ENCODE results near the gene EIF2D.

EIF2D gene

GRCh38 chr1:206557636-206558473, 54.4 kb downstream of the EIF2D start:
- H2AFZ ChIP-seq (ENCODE audit: low read depth) = peak overlapping the region; percentile 72; the same call in 1 of the 2 replicates
- no peak for TF ChIP-seq CTCF (conservative IDR thresholded peaks at IDR 0.05; ENCODE audit: low read depth, low read length)
- H3K9ac ChIP-seq = peak overlapping the region; percentile 85
- peak overlapping the region; percentile 81 for H3K27ac ChIP-seq
- H3K4me2 ChIP-seq = peak overlapping the region; percentile 98
- peaks cover 3% of the 10 kb centered on the region; the same call in 1 of the 2 replicates for H3K36me3 ChIP-seq (ENCODE audit: insufficient read depth)
- H3K27me3 ChIP-seq (ENCODE audit: insufficient read depth, low read depth) = no peaks in the 10 kb centered on the region
- H4K20me1 ChIP-seq (ENCODE audit: insufficient read depth) = no peaks in the 10 kb centered on the region
- peaks cover 70% of the 10 kb centered on the region for H3K4me1 ChIP-seq (ENCODE audit: low read depth, poor library complexity, severe bottlenecking)
- peak overlapping the region; percentile 91 for H3K4me3 ChIP-seq (IDR thresholded peaks at IDR 0.05; ENCODE audit: insufficient read depth, low read depth, low read length)
- H3K79me2 ChIP-seq (ENCODE audit: insufficient read depth, low read depth) = peaks cover 58% of the 10 kb centered on the region

GRCh38 chr1:206556750-206557635, 55.3 kb downstream of the EIF2D start:
- H2AFZ ChIP-seq (ENCODE audit: low read depth) = peak overlapping the region; percentile 72
- peak overlapping the region; percentile 98 for H3K4me2 ChIP-seq
- H3K36me3 ChIP-seq (ENCODE audit: insufficient read depth) = peaks cover under 1% of the 10 kb centered on the region; the same call in 1 of the 2 replicates
- H3K4me1 ChIP-seq (ENCODE audit: low read depth, poor library complexity, severe bottlenecking) = peaks cover 62% of the 10 kb centered on the region
- peaks cover 52% of the 10 kb centered on the region for H3K79me2 ChIP-seq (ENCODE audit: insufficient read depth, low read depth)
- no peaks in the 10 kb centered on the region for H3K27me3 ChIP-seq (ENCODE audit: insufficient read depth, low read depth)
- peak overlapping the region; percentile 91 for H3K4me3 ChIP-seq (IDR thresholded peaks at IDR 0.05; ENCODE audit: insufficient read depth, low read depth, low read length)
- H4K20me1 ChIP-seq (ENCODE audit: insufficient read depth) = no peaks in the 10 kb centered on the region
- no peak for TF ChIP-seq CTCF (conservative IDR thresholded peaks at IDR 0.05; ENCODE audit: low read depth, low read length)
- peak overlapping the region; percentile 85 for H3K9ac ChIP-seq
- H3K27ac ChIP-seq = peak overlapping the region; percentile 81

- H3K36me3 ChIP-seq (ENCODE audit: insufficient read depth) = no peaks in the 10 kb centered on the region; the same call in 1 of the 2 replicates
- peaks cover 45% of the 10 kb centered on the region for H3K79me2 ChIP-seq (ENCODE audit: insufficient read depth, low read depth)
- no peak overlapping the region for H3K4me3 ChIP-seq (IDR thresholded peaks at IDR 0.05; ENCODE audit: insufficient read depth, low read depth, low read length)
- H3K4me1 ChIP-seq (ENCODE audit: low read depth, poor library complexity, severe bottlenecking) = peaks cover 54% of the 10 kb centered on the region
- H2AFZ ChIP-seq (ENCODE audit: low read depth) = peak overlapping the region; percentile 72
- no peaks in the 10 kb centered on the region for H4K20me1 ChIP-seq (ENCODE audit: insufficient read depth)
- H3K27ac ChIP-seq = peak overlapping the region; percentile 81
- H3K27me3 ChIP-seq (ENCODE audit: insufficient read depth, low read depth) = no peaks in the 10 kb centered on the region
- peak overlapping the region; percentile 85; the same call in 1 of the 2 replicates for H3K9ac ChIP-seq
- peak overlapping the region; percentile 98 for H3K4me2 ChIP-seq
- no peak for TF ChIP-seq CTCF (conservative IDR thresholded peaks at IDR 0.05; ENCODE audit: low read depth, low read length)
Observed at GRCh38 chr1:206556047-206556749, 56.1 kb downstream of the EIF2D start.

GRCh38 chr1:206555473-206555935, 56.8 kb downstream of the EIF2D start:
- H3K4me2 ChIP-seq = peak overlapping the region; percentile 98
- peak overlapping the region; percentile 81 for H3K27ac ChIP-seq
- H3K27me3 ChIP-seq (ENCODE audit: insufficient read depth, low read depth) = no peaks in the 10 kb centered on the region
- peaks cover 38% of the 10 kb centered on the region for H3K79me2 ChIP-seq (ENCODE audit: insufficient read depth, low read depth)
- peak overlapping the region; percentile 72 for H2AFZ ChIP-seq (ENCODE audit: low read depth)
- no peak overlapping the region for H3K4me3 ChIP-seq (IDR thresholded peaks at IDR 0.05; ENCODE audit: insufficient read depth, low read depth, low read length)
- H4K20me1 ChIP-seq (ENCODE audit: insufficient read depth) = no peaks in the 10 kb centered on the region
- no peaks in the 10 kb centered on the region for H3K36me3 ChIP-seq (ENCODE audit: insufficient read depth)
- no peak for TF ChIP-seq CTCF (conservative IDR thresholded peaks at IDR 0.05; ENCODE audit: low read depth, low read length)
- H3K4me1 ChIP-seq (ENCODE audit: low read depth, poor library complexity, severe bottlenecking) = peaks cover 47% of the 10 kb centered on the region
- peak overlapping the region; percentile 33; the same call in 1 of the 2 replicates for H3K9ac ChIP-seq
